Osteoblast (primary cell): Measurements from ENCODE around the gene UBE2V1. TPM values are rescaled to one million over a fixed set of nuclear protein-coding genes. Genes with fewer than 3 reads are reported as not detected.

ENCODE experiments used
- DNase-seq: peaks from one replicate; pipeline ENCODE4 v3.0.0; 2011; ENCODE audit warnings: low spot score, mixed read lengths; ENCODE audit not compliant: insufficient read length; ENCODE audit errors: missing footprints
- H2AFZ ChIP-seq: 2 replicates; pipeline ENCODE4 v1.6.0; 2011; ENCODE audit warnings: mild to moderate bottlenecking, low read length
- H3K27ac ChIP-seq: 2 replicates; pipeline ENCODE4 v1.5.1; 2011; ENCODE audit warnings: mild to moderate bottlenecking, low read depth, low read length, moderate library complexity
- H3K27me3 ChIP-seq: 2 replicates; pipeline ENCODE4 v1.6.0; 2012; ENCODE audit warnings: mild to moderate bottlenecking, control low read depth, inconsistent platforms, low read length, moderate library complexity; ENCODE audit not compliant: insufficient read depth
- H3K36me3 ChIP-seq: 2 replicates; pipeline ENCODE4 v1.5.1; 2011; ENCODE audit warnings: mild to moderate bottlenecking, low read length, control low read depth, moderate library complexity; ENCODE audit not compliant: insufficient read depth
- H3K4me1 ChIP-seq: 2 replicates; pipeline ENCODE4 v1.5.1; 2011; ENCODE audit warnings: mild to moderate bottlenecking, low read length, control low read depth, moderate library complexity; ENCODE audit not compliant: insufficient read depth
- H3K4me2 ChIP-seq: 2 replicates; pipeline ENCODE4 v1.6.0; 2011; ENCODE audit warnings: mild to moderate bottlenecking, low read length; ENCODE audit not compliant: insufficient read depth
- H3K4me3 ChIP-seq: fragments of 200-600 bp; sonication (generic); 3 replicates; pipeline ENCODE4 v1.5.1; 2012; ENCODE audit warnings: mild to moderate bottlenecking, low read length, inconsistent platforms; ENCODE audit not compliant: insufficient read depth
- H3K79me2 ChIP-seq: 2 replicates; pipeline ENCODE4 v1.6.0; 2012; ENCODE audit warnings: mild to moderate bottlenecking, low read length, control low read depth, inconsistent platforms; ENCODE audit not compliant: insufficient read depth
- H3K9me3 ChIP-seq: 2 replicates; pipeline ENCODE4 v1.5.1; 2011; ENCODE audit warnings: low read depth, low read length, control low read depth
- H4K20me1 ChIP-seq: 2 replicates; pipeline ENCODE4 v1.6.0; 2012; ENCODE audit warnings: mild to moderate bottlenecking, low read length, control low read depth; ENCODE audit not compliant: insufficient read depth
- CTCF ChIP-seq: IDR thresholded peaks from 2 replicates; pipeline ENCODE4 v1.5.1; 2011; ENCODE audit warnings: mild to moderate bottlenecking, low read depth, low read length, moderate library complexity; ENCODE audit errors: extremely low read depth
- total RNA-seq: library from RNA; depleted of rRNA; stranded (reverse); fragments of >200 nt; gene quantifications from 2 replicates; pipeline ENCODE4 v1.2.3, GENCODE V29; 2012

Gene UBE2V1
- total RNA-seq, 1 donor, result 90.8 TPM

- H3K36me3 ChIP-seq, result no peaks in the 10 kb centered on the region
- H2AFZ ChIP-seq, result peak overlapping the region; percentile 92
- peak; percentile 97 for TF ChIP-seq CTCF
- peak overlapping the region; percentile 70 for H3K4me3 ChIP-seq
- no peaks in the 10 kb centered on the region for H3K27me3 ChIP-seq
- no peaks in the 10 kb centered on the region for H3K9me3 ChIP-seq
- H3K27ac ChIP-seq, result peak overlapping the region; percentile 72
- H3K79me2 ChIP-seq, result no peaks in the 10 kb centered on the region
- peak; percentile 99 for DNase-seq
- H4K20me1 ChIP-seq, result no peaks in the 10 kb centered on the region
- H3K4me1 ChIP-seq, result peaks cover 7% of the 10 kb centered on the region
- peak overlapping the region; percentile 91 for H3K4me2 ChIP-seq
Measured at GRCh38 chr20:50071039-50071888, 41.7 kb downstream of the UBE2V1 start.

- no peaks in the 10 kb centered on the region for H3K36me3 ChIP-seq
- no peak overlapping the region for H2AFZ ChIP-seq
- H3K27me3 ChIP-seq, result no peaks in the 10 kb centered on the region
- H3K4me3 ChIP-seq, result no peak overlapping the region
- no peak for TF ChIP-seq CTCF
- H3K9me3 ChIP-seq, result no peaks in the 10 kb centered on the region
- no peak overlapping the region for H3K4me2 ChIP-seq
- peaks cover 7% of the 10 kb centered on the region for H3K4me1 ChIP-seq
- no peak for DNase-seq
- no peaks in the 10 kb centered on the region for H3K79me2 ChIP-seq
- no peaks in the 10 kb centered on the region for H4K20me1 ChIP-seq
- H3K27ac ChIP-seq, result no peak overlapping the region
Measured at GRCh38 chr20:50070361-50070760, 42.6 kb downstream of the UBE2V1 start.

- Histone ChIP-seq H3K4me3 (no peak overlapping the region), H3K36me3 (no peaks in the 10 kb centered on the region), H3K9me3 (no peaks in the 10 kb centered on the region), H3K4me1 (peaks cover 7% of the 10 kb centered on the region), H4K20me1 (no peaks in the 10 kb centered on the region), H3K79me2 (no peaks in the 10 kb centered on the region), H3K27ac (no peak overlapping the region), H3K27me3 (no peaks in the 10 kb centered on the region), H3K4me2 (no peak overlapping the region), H2AFZ (no peak overlapping the region)
- DNase-seq, result peak; percentile 62
- no peak for TF ChIP-seq CTCF
Measured at GRCh38 chr20:50068041-50068651, 44.8 kb downstream of the UBE2V1 start.

GRCh38 chr20:50067461-50067860 is 45.5 kb downstream of the UBE2V1 start:
- no peaks in the 10 kb centered on the region for H3K36me3 ChIP-seq
- H4K20me1 ChIP-seq, result no peaks in the 10 kb centered on the region
- peak; percentile 53 for DNase-seq
- no peak overlapping the region for H2AFZ ChIP-seq
- no peak overlapping the region for H3K27ac ChIP-seq
- no peaks in the 10 kb centered on the region for H3K79me2 ChIP-seq
- H3K4me1 ChIP-seq, result peaks cover 7% of the 10 kb centered on the region
- no peaks in the 10 kb centered on the region for H3K9me3 ChIP-seq
- no peak overlapping the region for H3K4me2 ChIP-seq
- no peak overlapping the region for H3K4me3 ChIP-seq
- H3K27me3 ChIP-seq, result no peaks in the 10 kb centered on the region
- no peak for TF ChIP-seq CTCF
